Superior temporal gyrus (tissue), 1 donor: ENCODE measurements around the gene RFX3.

Source experiments
- DNase-seq: peaks from one replicate; pipeline ENCODE4 v3.0.0-alpha.2; 2016; ENCODE audit errors: extremely low spot score

RFX3 gene

GRCh38 chr9:3477236-3477834 is 48.5 kb downstream of the RFX3 start:
- no peak for DNase-seq

- no peak for DNase-seq
Observed at GRCh38 chr9:3475300-3476020, 50.3 kb downstream of the RFX3 start.

GRCh38 chr9:3474821-3475220 is 51.0 kb downstream of the RFX3 start:
- no peak for DNase-seq

- no peak for DNase-seq
Observed at GRCh38 chr9:3473405-3473804, 52.4 kb downstream of the RFX3 start.

GRCh38 chr9:3471883-3472282 is 53.9 kb downstream of the RFX3 start:
- DNase-seq: no peak

GRCh38 chr9:3468421-3469205 is 57.2 kb downstream of the RFX3 start:
- no peak for DNase-seq

GRCh38 chr9:3467593-3468219 is 58.1 kb downstream of the RFX3 start:
- peak; percentile 74 for DNase-seq

- no peak for DNase-seq
Observed at GRCh38 chr9:3464033-3464638, 61.7 kb downstream of the RFX3 start.

GRCh38 chr9:3458806-3459475 is 66.9 kb downstream of the RFX3 start:
- DNase-seq: peak; percentile 68

- no peak for DNase-seq
Observed at GRCh38 chr9:3457175-3457574, 68.6 kb downstream of the RFX3 start.

- DNase-seq: no peak
Observed at GRCh38 chr9:3455717-3456116, 70.1 kb downstream of the RFX3 start.

GRCh38 chr9:3455094-3455493 is 70.7 kb downstream of the RFX3 start:
- no peak for DNase-seq

GRCh38 chr9:3451956-3452355 is 73.8 kb downstream of the RFX3 start:
- DNase-seq: no peak

GRCh38 chr9:3447788-3448187 is 78.0 kb downstream of the RFX3 start:
- no peak for DNase-seq

- DNase-seq: no peak
Observed at GRCh38 chr9:3447143-3447542, 78.7 kb downstream of the RFX3 start.

- no peak for DNase-seq
Observed at GRCh38 chr9:3446313-3446712, 79.5 kb downstream of the RFX3 start.

GRCh38 chr9:3444016-3444415 is 81.8 kb downstream of the RFX3 start:
- DNase-seq: no peak

GRCh38 chr9:3441197-3441816 is 84.5 kb downstream of the RFX3 start:
- DNase-seq: peak; percentile 42

GRCh38 chr9:3436629-3437420 is 89.0 kb downstream of the RFX3 start:
- no peak for DNase-seq

GRCh38 chr9:3435732-3436131 is 90.1 kb downstream of the RFX3 start:
- DNase-seq: no peak
